Upper lobe of left lung (tissue), 6 donors: ENCODE results near the gene DTNB. TPM values are rescaled to one million over a fixed set of nuclear protein-coding genes. Genes with fewer than 3 reads are reported as not detected.

Experiments used
- ATAC-seq, 2 donors: fragments of 200-7000 bp; cut with Tn5 transposase; one replicate each; pipeline ENCODE4 v1.9.1; 2022; ENCODE audit warnings: mild to moderate bottlenecking in 2 of 2, moderate library complexity in 2 of 2; ENCODE audit not compliant: low FRiP score in 2 of 2
- DNase-seq, 2 donors: peaks; one replicate each; pipeline ENCODE4 v3.0.0-alpha.2; 2019 to 2020
- H3K27ac ChIP-seq, 4 donors: fragments of 200-600 bp; sonication (generic); one replicate each; pipeline ENCODE4 v1.5.1; 2016 to 2019
- H3K27me3 ChIP-seq, 4 donors: fragments of 200-600 bp; sonication (generic); one replicate each; pipeline ENCODE4 v1.5.1; 2017 to 2019
- H3K36me3 ChIP-seq, 4 donors: fragments of 200-600 bp; sonication (generic); one replicate each; pipeline ENCODE4 v1.5.1; 2016 to 2019
- H3K4me1 ChIP-seq, 4 donors: fragments of 200-600 bp; sonication (generic); one replicate each; pipeline ENCODE4 v1.5.1; 2018 to 2019
- H3K4me3 ChIP-seq, 4 donors: fragments of 200-600 bp; sonication (generic); one replicate each; pipeline ENCODE4 v1.5.1; 2017 to 2019; ENCODE audit warnings: mild to moderate bottlenecking in 2 of 4, moderate library complexity in 1 of 4
- H3K9me3 ChIP-seq, 4 donors: fragments of 200-600 bp; sonication (generic); one replicate each; pipeline ENCODE4 v1.5.1; 2018 to 2019
- EP300 ChIP-seq, 4 donors: sonication (generic); formaldehyde crosslinking; IDR thresholded peaks; one replicate each; pipeline ENCODE4 v1.5.1; 2017; ENCODE audit warnings: antibody characterized with exemption in 4 of 4, control low read depth in 2 of 4
- POLR2A ChIP-seq, 4 donors: fragments of 450-650 bp; IDR thresholded peaks; one replicate each; pipeline ENCODE4 v1.5.1; 2016 to 2017; ENCODE audit warnings: antibody characterized with exemption in 4 of 4, mild to moderate bottlenecking in 2 of 4
- POLR2AphosphoS5 ChIP-seq, 2 donors: sonication (generic); formaldehyde crosslinking; IDR thresholded peaks; one replicate each; pipeline ENCODE4 v1.5.1; 2017; ENCODE audit warnings: antibody characterized with exemption in 2 of 2
- WGBS, 2 donors: methylation state at CpG; one replicate each; pipeline ENCODE4 v1.1.5; 2017 to 2018; 5-methylcytosine and 5-hydroxymethylcytosine counted together
- total RNA-seq, 6 donors: library from RNA; depleted of rRNA in 4 of 6; stranded (reverse); fragments of >200 nt in 4 of 6; gene quantifications; one replicate each; pipeline versions ENCODE4 v1.1.0 to v1.2.1, GENCODE V29; 2016 to 2021
- TF ChIP-seq, protein P1 (sequence below), 6 experiments: fragments of 450-650 bp in 4 of 6; fragments of 200-600 bp in 2 of 6; sonication (generic) in 2 of 6; IDR thresholded peaks; one replicate each; pipeline ENCODE4 v1.5.1; 2016 to 2019; ENCODE audit warnings: antibody characterized with exemption in 6 of 6
- donor health status: DM: no; HTN: no; CAD: no; lungs with moderate emphysema.
- donor health status: DM: no; HTN: yes; CAD: no; lungs with severe emphysema.

Gene DTNB
- total RNA-seq, 6 donors from 2014 or later = 19.3 to 59.7 (median 25.6) TPM

DNA sequence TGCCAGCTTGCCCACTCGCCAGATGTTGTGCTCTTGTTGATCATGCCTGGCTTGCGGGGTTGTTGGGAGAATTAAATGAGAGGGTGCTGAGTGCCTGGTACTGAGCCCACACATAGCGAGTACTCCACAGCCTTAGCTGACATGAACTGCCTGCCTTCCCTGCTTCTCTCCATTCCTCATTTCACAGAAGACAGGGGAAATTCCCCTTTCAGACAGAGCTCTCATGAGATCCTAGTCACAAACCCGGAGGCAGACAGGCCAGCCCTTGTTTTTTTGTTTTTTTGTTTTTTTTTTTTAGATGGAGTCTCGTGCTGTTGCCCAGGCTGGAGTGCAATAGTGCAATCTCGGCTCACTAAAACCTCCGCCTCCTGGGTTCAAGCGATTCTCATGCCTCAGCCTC lies 314.5 kb downstream of the DTNB start:
- Histone ChIP-seq H3K4me1 (peaks cover 2 to 11% (median 8%) of the 10 kb centered on the region in 4 donors), H3K4me3 (no peak overlapping the region), H3K27me3 (no peaks in the 10 kb centered on the region), H3K36me3 (no peaks in the 10 kb centered on the region), H3K27ac (no peak overlapping the region), H3K9me3 (no peaks in the 10 kb centered on the region)
- ATAC-seq (no peak), DNase-seq (no peak)
- WGBS, 2 donors = 84 to 87% methylated on average over 7 to 8 of the region's 8 CpGs
- TF ChIP-seq, protein P1, sequence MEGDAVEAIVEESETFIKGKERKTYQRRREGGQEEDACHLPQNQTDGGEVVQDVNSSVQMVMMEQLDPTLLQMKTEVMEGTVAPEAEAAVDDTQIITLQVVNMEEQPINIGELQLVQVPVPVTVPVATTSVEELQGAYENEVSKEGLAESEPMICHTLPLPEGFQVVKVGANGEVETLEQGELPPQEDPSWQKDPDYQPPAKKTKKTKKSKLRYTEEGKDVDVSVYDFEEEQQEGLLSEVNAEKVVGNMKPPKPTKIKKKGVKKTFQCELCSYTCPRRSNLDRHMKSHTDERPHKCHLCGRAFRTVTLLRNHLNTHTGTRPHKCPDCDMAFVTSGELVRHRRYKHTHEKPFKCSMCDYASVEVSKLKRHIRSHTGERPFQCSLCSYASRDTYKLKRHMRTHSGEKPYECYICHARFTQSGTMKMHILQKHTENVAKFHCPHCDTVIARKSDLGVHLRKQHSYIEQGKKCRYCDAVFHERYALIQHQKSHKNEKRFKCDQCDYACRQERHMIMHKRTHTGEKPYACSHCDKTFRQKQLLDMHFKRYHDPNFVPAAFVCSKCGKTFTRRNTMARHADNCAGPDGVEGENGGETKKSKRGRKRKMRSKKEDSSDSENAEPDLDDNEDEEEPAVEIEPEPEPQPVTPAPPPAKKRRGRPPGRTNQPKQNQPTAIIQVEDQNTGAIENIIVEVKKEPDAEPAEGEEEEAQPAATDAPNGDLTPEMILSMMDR (IDR thresholded peaks at IDR 0.05) = no peak
- no peak for TF ChIP-seq POLR2A (IDR thresholded peaks at IDR 0.05)
- no peak for TF ChIP-seq EP300 (IDR thresholded peaks at IDR 0.05)
- TF ChIP-seq POLR2AphosphoS5 (IDR thresholded peaks at IDR 0.05) = no peak

DNA sequence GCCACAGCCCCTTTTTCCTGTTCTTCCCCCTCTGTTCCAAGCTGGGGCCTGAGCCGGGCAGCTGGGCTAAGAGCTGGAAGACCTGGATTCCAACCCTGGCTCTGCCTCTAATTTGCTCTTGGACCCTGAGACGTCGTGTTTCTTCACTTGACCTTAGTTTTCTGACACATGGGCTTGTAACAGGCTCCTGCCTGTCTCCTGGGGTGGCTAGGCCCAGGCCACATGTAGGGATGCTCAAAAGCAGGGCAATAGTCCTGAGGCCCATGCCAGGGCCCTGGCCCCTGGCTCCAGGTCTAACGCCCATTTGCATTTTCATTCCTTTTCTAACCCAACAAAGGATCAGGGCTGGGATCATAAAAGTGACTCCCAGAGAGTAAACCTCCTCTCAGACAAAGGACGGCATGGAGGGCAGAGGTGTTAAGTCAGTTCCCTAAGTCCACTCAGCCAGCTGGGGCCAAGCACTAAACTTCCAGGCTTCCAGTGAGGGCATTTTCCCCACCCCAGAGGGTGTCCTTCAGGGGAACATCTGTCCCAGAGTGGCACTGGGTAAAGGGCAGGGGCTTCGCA lies 315.0 kb downstream of the DTNB start:
- no peaks in the 10 kb centered on the region for H3K36me3 ChIP-seq
- peaks cover 2 to 11% (median 8%) of the 10 kb centered on the region in 4 donors for H3K4me1 ChIP-seq
- ATAC-seq (no peak), DNase-seq (no peak)
- TF ChIP-seq, protein P1 (IDR thresholded peaks at IDR 0.05) = no peak
- TF ChIP-seq POLR2AphosphoS5 (IDR thresholded peaks at IDR 0.05) (no peak), POLR2A (IDR thresholded peaks at IDR 0.05) (no peak), EP300 (IDR thresholded peaks at IDR 0.05) (no peak)
- H3K27me3 ChIP-seq = no peaks in the 10 kb centered on the region
- H3K27ac ChIP-seq = no peak overlapping the region
- no peaks in the 10 kb centered on the region for H3K9me3 ChIP-seq
- 93 to 97% methylated on average over 5 to 6 of the region's 6 CpGs for WGBS, 2 donors
- H3K4me3 ChIP-seq = no peak overlapping the region

DNA sequence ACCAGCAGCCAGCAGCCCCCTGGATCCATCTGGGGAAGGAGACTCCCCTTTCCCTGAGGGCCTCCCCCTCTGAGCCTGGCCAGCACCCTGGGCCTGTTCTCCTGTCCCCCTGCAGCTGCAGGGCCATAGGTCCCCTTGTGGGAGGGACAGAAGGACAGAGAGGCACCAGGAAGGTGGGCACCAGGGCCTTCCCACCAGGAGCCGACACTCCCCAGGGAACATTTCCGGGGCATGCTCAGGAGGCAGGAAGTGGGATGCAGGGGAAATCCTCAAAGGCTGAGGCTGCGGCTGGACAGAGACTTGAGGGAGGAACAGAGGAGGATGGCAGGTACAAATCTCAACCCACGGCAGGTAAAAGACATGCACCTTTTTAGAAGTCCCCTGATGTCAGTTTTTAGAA lies 317.3 kb downstream of the DTNB start:
- TF ChIP-seq EP300 (IDR thresholded peaks at IDR 0.05) (no peak), POLR2A (IDR thresholded peaks at IDR 0.05) (no peak), POLR2AphosphoS5 (IDR thresholded peaks at IDR 0.05) (no peak)
- TF ChIP-seq, protein P1 (IDR thresholded peaks at IDR 0.05) = no peak
- Histone ChIP-seq H3K4me3 (no peak overlapping the region), H3K9me3 (no peaks in the 10 kb centered on the region), H3K27me3 (no peaks in the 10 kb centered on the region), H3K27ac (no peak overlapping the region), H3K36me3 (no peaks in the 10 kb centered on the region), H3K4me1 (no peaks in the 10 kb centered on the region)
- DNase-seq = no peak
- WGBS, 2 donors = 64 to 65% methylated on average over 4 of the region's 4 CpGs
- no peak for ATAC-seq

DNA sequence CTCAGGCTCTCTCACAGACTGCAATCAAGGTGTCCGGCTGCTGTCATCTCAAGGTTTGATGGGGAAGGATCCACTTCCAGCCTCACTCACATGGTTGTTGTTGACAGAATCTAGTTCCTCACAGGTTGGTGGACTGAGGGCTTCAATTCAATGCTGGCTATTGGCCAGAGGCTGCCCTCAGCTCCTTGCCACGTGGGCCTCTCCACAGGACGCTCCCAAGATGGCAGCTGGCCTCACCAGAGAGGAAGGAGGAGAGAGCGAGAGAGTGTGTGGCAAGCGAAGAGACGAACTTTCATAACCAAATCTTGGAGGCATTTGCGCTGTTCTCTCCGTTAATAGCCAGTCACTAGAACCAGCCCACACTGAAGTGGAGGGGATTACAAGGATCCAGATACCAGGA lies 318.1 kb downstream of the DTNB start:
- TF ChIP-seq POLR2A (IDR thresholded peaks at IDR 0.05) = no peak
- TF ChIP-seq, protein P1 (IDR thresholded peaks at IDR 0.05) = no peak
- no peak for TF ChIP-seq EP300 (IDR thresholded peaks at IDR 0.05)
- TF ChIP-seq POLR2AphosphoS5 (IDR thresholded peaks at IDR 0.05) = no peak
- Histone ChIP-seq H3K4me3 (no peak overlapping the region), H3K27ac (no peak overlapping the region), H3K27me3 (no peaks in the 10 kb centered on the region), H3K4me1 (no peaks in the 10 kb centered on the region), H3K9me3 (no peaks in the 10 kb centered on the region), H3K36me3 (no peaks in the 10 kb centered on the region)
- WGBS, 2 donors = 90 to 93% methylated on average over 8 of the region's 8 CpGs
- DNase-seq (no peak), ATAC-seq (no peak)

DNA sequence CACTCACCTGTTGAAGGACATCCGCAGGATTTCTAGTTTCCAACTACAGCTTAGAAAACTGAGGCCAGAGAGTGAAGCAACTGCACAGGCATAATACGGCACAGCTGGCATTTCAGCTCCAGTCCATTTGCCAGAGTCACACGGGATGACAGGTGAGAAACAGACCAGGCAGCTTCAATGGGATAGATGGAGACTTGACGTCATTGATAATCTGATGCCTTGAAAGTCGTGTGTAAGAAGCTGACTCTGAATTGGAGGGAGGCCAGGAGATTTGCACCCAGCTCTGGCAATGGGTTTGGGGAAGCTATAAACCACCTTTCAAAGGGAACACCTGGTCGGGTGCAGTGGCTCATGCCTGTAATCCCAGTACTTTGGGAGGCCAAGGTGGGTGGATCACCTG lies 319.3 kb downstream of the DTNB start:
- DNase-seq = no peak
- TF ChIP-seq, protein P1 (IDR thresholded peaks at IDR 0.05) = no peak
- TF ChIP-seq POLR2AphosphoS5 (IDR thresholded peaks at IDR 0.05) = no peak
- TF ChIP-seq POLR2A (IDR thresholded peaks at IDR 0.05) = no peak
- no peak for TF ChIP-seq EP300 (IDR thresholded peaks at IDR 0.05)
- H3K4me3 ChIP-seq = no peak overlapping the region
- H3K27ac ChIP-seq = no peak overlapping the region
- 85 to 87% methylated on average over 4 to 6 of the region's 6 CpGs for WGBS, 2 donors
- no peaks in the 10 kb centered on the region for H3K36me3 ChIP-seq
- peaks cover 0 to 4% (median 0%) of the 10 kb centered on the region in 4 donors for H3K4me1 ChIP-seq
- H3K9me3 ChIP-seq = no peaks in the 10 kb centered on the region
- H3K27me3 ChIP-seq = no peaks in the 10 kb centered on the region
- ATAC-seq = no peak
